ENCODE measurements around the gene AHCYL2.
"Not testable (repeated sequence)": the region's sequence is repeated elsewhere in the genome, so short reads cannot be mapped to it uniquely, and the experiment has no call there.

Gene AHCYL2

GRCh38 chr7:129462420-129462819 is 237.6 kb downstream of the AHCYL2 start:
- no peak for DNase-seq

GRCh38 chr7:129464194-129464593 is 239.4 kb downstream of the AHCYL2 start:
- DNase-seq, result no peak

- no peak for DNase-seq
These were observed 240.2 kb downstream of the AHCYL2 start for GRCh38 chr7:129465080-129465479.

- peak; percentile 10 for DNase-seq
These were observed 242.0 kb downstream of the AHCYL2 start for GRCh38 chr7:129466796-129467195.

GRCh38 chr7:129468087-129468486 is 243.3 kb downstream of the AHCYL2 start:
- peak; percentile 41 for DNase-seq

- no peak for DNase-seq
These were observed 243.7 kb downstream of the AHCYL2 start for GRCh38 chr7:129468547-129468946.

GRCh38 chr7:129469930-129470329 is 245.1 kb downstream of the AHCYL2 start:
- DNase-seq, result no peak

GRCh38 chr7:129470411-129470810 is 245.6 kb downstream of the AHCYL2 start:
- no peak for DNase-seq

GRCh38 chr7:129471402-129471827 is 246.6 kb downstream of the AHCYL2 start:
- no peak for DNase-seq

GRCh38 chr7:129475931-129476330 is 251.1 kb downstream of the AHCYL2 start:
- DNase-seq, result not testable (repeated sequence)

- not testable (repeated sequence) for DNase-seq
These were observed 251.6 kb downstream of the AHCYL2 start for GRCh38 chr7:129476398-129476797.

All from fibroblast of skin of right quadriceps (primary cell).